ENCODE results near the gene BRSK1.

- no peak for TF ChIP-seq EZH2 (IDR thresholded peaks at IDR 0.05; ENCODE audit: insufficient read depth, poor library complexity, severe bottlenecking)
- TF ChIP-seq EZH2phosphoT487 (IDR thresholded peaks at IDR 0.05; ENCODE audit: insufficient read depth, low read depth): no peak
Observed at GRCh38 chr19:55277494-55277893, 6.3 kb upstream of the BRSK1 start.
